Ovary (tissue), 9 donors: ENCODE data around the gene SP2. TPM values are rescaled to one million over a fixed set of nuclear protein-coding genes. Genes with fewer than 3 reads are reported as not detected.

Experiments used
- DNase-seq, 5 donors: peaks; one replicate each; pipeline ENCODE4 v3.0.0-alpha.2; 2019 to 2020
- H3K27ac ChIP-seq, 2 donors: fragments of 200-600 bp; one replicate each; pipeline versions ENCODE4 v1.5.1 to v1.8.0; 2019 to 2022
- H3K27me3 ChIP-seq: fragments of 200-600 bp; one replicate; pipeline ENCODE4 v1.8.0; 2022
- H3K36me3 ChIP-seq: fragments of 200-600 bp; sonication (generic); one replicate; pipeline ENCODE4 v1.5.1; 2019
- H3K4me1 ChIP-seq: one replicate; pipeline ENCODE4 v1.8.1; 2013; ENCODE audit warnings: mild to moderate bottlenecking, moderate library complexity; ENCODE audit not compliant: insufficient read depth
- H3K4me3 ChIP-seq: fragments of 200-600 bp; sonication (generic); one replicate; pipeline ENCODE4 v1.5.1; 2017
- H3K9me3 ChIP-seq, 2 donors: fragments of 200-600 bp in 1 of 2; sonication (generic) in 1 of 2; one replicate each; pipeline versions ENCODE4 v1.5.1 to v1.8.1; 2013 to 2019; ENCODE audit warnings: mild to moderate bottlenecking in 1 of 2, moderate library complexity in 1 of 2
- CTCF ChIP-seq, 3 donors: fragments of 450-650 bp in 2 of 3; fragments of 200-600 bp in 1 of 3; IDR thresholded peaks; one replicate each; pipeline versions ENCODE4 v1.5.1 to v1.8.0; 2016 to 2022; ENCODE audit warnings: antibody characterized with exemption in 3 of 3, mild to moderate bottlenecking in 1 of 3
- EP300 ChIP-seq: sonication (generic); formaldehyde crosslinking; IDR thresholded peaks from one replicate; pipeline ENCODE4 v1.6.1; 2017; ENCODE audit warnings: antibody characterized with exemption
- POLR2A ChIP-seq: fragments of 450-650 bp; IDR thresholded peaks from one replicate; pipeline ENCODE4 v1.6.1; 2017; ENCODE audit warnings: antibody characterized with exemption, mild to moderate bottlenecking, moderate library complexity
- WGBS, 3 donors: extraction: QIAGEN DNeasy Blood & Tissue Kit in 1 of 3; methylation state at CpG; one replicate each; pipeline versions ENCODE4 v1.1.5 to v1.1.7; 2013 to 2017; 5-methylcytosine and 5-hydroxymethylcytosine counted together
- intact Hi-C, 4 donors: fragments of 100-400 bp; cut with DNase I; formaldehyde crosslinking; loops; one replicate each; pipeline versions ENCODE4 v1.11.0 to v1.15.1; 2022 to 2023
- polyA plus RNA-seq, 2 donors: library from polyadenylated mRNA; stranded (reverse); fragments of 200-250 nt in 1 of 2; fragments of 350-450 nt in 1 of 2; fragmentation: Illumina TruSeq in 1 of 2; extraction: RNeasy Lipid Tissue Mini Kit (QIAGEN cat#74804) in 1 of 2; gene quantifications; one replicate each; pipeline ENCODE4 v1.2.3, GENCODE V29; 2013 to 2014
- total RNA-seq, 7 donors: library from RNA; depleted of rRNA in 2 of 7; stranded (reverse); fragments of >200 nt in 2 of 7; fragmentation: NEBNext Ultra II Directional in 3 of 7; extraction: Animal tissue kit (Norgen Biotek cat#: 25700) in 3 of 7; gene quantifications; one replicate each; pipeline versions ENCODE4 v1.1.0 to v1.2.4, GENCODE V29; 2016 to 2023
- donor health status: DM: no; HTN: no; CAD: no; lungs with moderate emphysema.
- donor health status: DM: no; HTN: no; CAD: no.
- donor health status: Bipolar disorder and iron deficiency.
- donor health status: DM: yes; HTN: yes; CAD: no.
- donor health status: DM: no; HTN: no; CAD: no.
- donor health status: DM: yes; HTN: yes; CAD: no.

SP2 gene
- total and polyA plus RNA-seq, 9 donors, result 2.6 to 22.5 (median 14.7) TPM

- no peak overlapping the region for H3K4me3 ChIP-seq
- intact Hi-C loops, result no loop called here
- TF ChIP-seq EP300 (no peak), CTCF (IDR thresholded peaks at IDR 0.05) (no peak), POLR2A (no peak)
- H3K9me3 ChIP-seq, result no peaks in the 10 kb centered on the region
- H3K27me3 ChIP-seq, result no peaks in the 10 kb centered on the region
- no peaks in the 10 kb centered on the region for H3K36me3 ChIP-seq
- no peak for DNase-seq
- no peak overlapping the region for H3K27ac ChIP-seq
- 52 to 65% (median 54%) methylated on average over 32 of the region's 32 CpGs for WGBS, 3 donors
- peaks cover 2% of the 10 kb centered on the region for H3K4me1 ChIP-seq
Observed at GRCh38 chr17:47852113-47852949, 43.7 kb upstream of the SP2 start.

- no peaks in the 10 kb centered on the region for H3K27me3 ChIP-seq
- no peaks in the 10 kb centered on the region for H3K9me3 ChIP-seq
- H3K36me3 ChIP-seq, result no peaks in the 10 kb centered on the region
- no peak overlapping the region for H3K4me3 ChIP-seq
- intact Hi-C loops, result no loop called here
- TF ChIP-seq EP300 (no peak), POLR2A (no peak), CTCF (IDR thresholded peaks at IDR 0.05) (no peak)
- H3K27ac ChIP-seq, result no peak overlapping the region
- 32 to 62% (median 53%) methylated on average over 5 of the region's 5 CpGs for WGBS, 3 donors
- no peak for DNase-seq
- H3K4me1 ChIP-seq, result peaks cover 2% of the 10 kb centered on the region
Observed at GRCh38 chr17:47853616-47854015, 42.4 kb upstream of the SP2 start.

- WGBS, 3 donors, result 23 to 36% (median 32%) methylated on average over 3 of the region's 3 CpGs
- no peaks in the 10 kb centered on the region for H3K27me3 ChIP-seq
- no peak for DNase-seq
Observed at GRCh38 chr17:47855737-47856136, 40.3 kb upstream of the SP2 start.

GRCh38 chr17:47856830-47857229 is 39.2 kb upstream of the SP2 start:
- no peaks in the 10 kb centered on the region for H3K36me3 ChIP-seq
- intact Hi-C loops, result no loop called here
- DNase-seq, result no peak
- no peak overlapping the region for H3K4me3 ChIP-seq
- no peaks in the 10 kb centered on the region for H3K27me3 ChIP-seq
- no peak overlapping the region for H3K27ac ChIP-seq
- TF ChIP-seq POLR2A (no peak), CTCF (IDR thresholded peaks at IDR 0.05) (no peak), EP300 (no peak)
- no peaks in the 10 kb centered on the region for H3K9me3 ChIP-seq
- no peaks in the 10 kb centered on the region for H3K4me1 ChIP-seq

More at GRCh38 chr17:47855737-47856136, 40.3 kb upstream of the SP2 start:
- intact Hi-C loops, result no loop called here
- Histone ChIP-seq H3K9me3 (no peaks in the 10 kb centered on the region), H3K4me3 (no peak overlapping the region), H3K4me1 (peaks cover 2% of the 10 kb centered on the region), H3K27ac (no peak overlapping the region), H3K36me3 (no peaks in the 10 kb centered on the region)
- TF ChIP-seq EP300 (no peak), CTCF (IDR thresholded peaks at IDR 0.05) (no peak), POLR2A (no peak)
